Mesenchymal stem cell (in vitro differentiated cells and primary cell): ENCODE measurements around the gene TENM3.

Source experiments
- DNase-seq: peaks from one replicate; pipeline ENCODE4 v3.0.0-alpha.2; 2013
- H2AFZ ChIP-seq: one replicate; pipeline ENCODE4 v1.6.1; 2013; ENCODE audit warnings: low read depth, mild to moderate bottlenecking, control low read depth, inconsistent platforms, low read length, moderate library complexity
- H2AK5ac ChIP-seq: 2 replicates; pipeline ENCODE4 v1.6.1; 2013; ENCODE audit warnings: low read length, moderate library complexity, mild to moderate bottlenecking, inconsistent platforms; ENCODE audit not compliant: severe bottlenecking
- H2BK120ac ChIP-seq: one replicate; pipeline ENCODE4 v1.6.1; 2013; ENCODE audit warnings: low read depth, mild to moderate bottlenecking, inconsistent platforms, low read length, moderate library complexity
- H2BK12ac ChIP-seq, 2 experiments: one replicate each; pipeline ENCODE4 v1.6.1; 2013; ENCODE audit warnings: inconsistent platforms in 2 of 2, low read length in 2 of 2, mild to moderate bottlenecking in 2 of 2, moderate library complexity in 2 of 2, control low read depth in 1 of 2
- H2BK15ac ChIP-seq: one replicate; pipeline ENCODE4 v1.6.1; 2013; ENCODE audit warnings: mild to moderate bottlenecking, low read depth, inconsistent platforms; ENCODE audit not compliant: poor library complexity, severe bottlenecking
- H2BK5ac ChIP-seq: 2 replicates; pipeline ENCODE4 v1.6.1; 2013; ENCODE audit warnings: low read depth, mild to moderate bottlenecking, low read length, control low read depth, inconsistent platforms; ENCODE audit not compliant: poor library complexity, severe bottlenecking
- H3K14ac ChIP-seq, 2 experiments: one replicate each; pipeline ENCODE4 v1.6.1; 2013; ENCODE audit warnings: inconsistent platforms in 2 of 2, low read length in 2 of 2, control low read depth in 1 of 2, mild to moderate bottlenecking in 1 of 2, moderate library complexity in 1 of 2
- H3K18ac ChIP-seq, 2 experiments: one replicate each; pipeline ENCODE4 v1.6.1; 2013; ENCODE audit warnings: inconsistent platforms in 2 of 2, low read length in 2 of 2, control low read depth in 1 of 2, low read depth in 1 of 2, mild to moderate bottlenecking in 1 of 2
- H3K23ac ChIP-seq, 2 experiments: one replicate each; pipeline ENCODE4 v1.6.1; 2013; ENCODE audit warnings: inconsistent platforms in 2 of 2, low read length in 2 of 2, mild to moderate bottlenecking in 2 of 2, moderate library complexity in 2 of 2, control low read depth in 1 of 2
- H3K27ac ChIP-seq: 2 replicates; pipeline ENCODE4 v1.5.1; 2013; ENCODE audit warnings: mild to moderate bottlenecking, moderate library complexity, low read length, control low read depth, inconsistent platforms; ENCODE audit not compliant: poor library complexity, severe bottlenecking
- H3K27me3 ChIP-seq, 2 experiments: 2 replicates each; pipeline versions ENCODE4 v1.6.1 to v1.7.0; 2013; ENCODE audit warnings: low read length in 2 of 2, mild to moderate bottlenecking in 2 of 2, moderate library complexity in 2 of 2, control low read depth in 1 of 2, inconsistent platforms in 1 of 2; ENCODE audit not compliant: control insufficient read depth in 1 of 2, insufficient read depth in 1 of 2
- H3K36me3 ChIP-seq, 2 experiments: 2 replicates each; pipeline versions ENCODE4 v1.6.1 to v1.7.0; 2013; ENCODE audit warnings: low read length in 2 of 2, control low read depth in 1 of 2, inconsistent platforms in 1 of 2, low read depth in 1 of 2, mild to moderate bottlenecking in 1 of 2; ENCODE audit not compliant: insufficient read depth in 2 of 2, control insufficient read depth in 1 of 2
- H3K4ac ChIP-seq, 2 experiments: one replicate each; pipeline ENCODE4 v1.6.1; 2013; ENCODE audit warnings: inconsistent platforms in 2 of 2, low read length in 2 of 2, mild to moderate bottlenecking in 2 of 2, moderate library complexity in 2 of 2, control low read depth in 1 of 2, low read depth in 1 of 2
- H3K4me1 ChIP-seq: 2 replicates; pipeline ENCODE4 v1.6.1; 2013; ENCODE audit warnings: low read depth, low read length, control low read depth; ENCODE audit not compliant: control insufficient read depth, insufficient read depth
- H3K4me2 ChIP-seq: 2 replicates; pipeline ENCODE4 v1.6.1; 2013; ENCODE audit warnings: low read length, mild to moderate bottlenecking, inconsistent platforms; ENCODE audit not compliant: poor library complexity, severe bottlenecking
- H3K4me3 ChIP-seq, 2 experiments: 2 replicates each; pipeline versions ENCODE4 v1.5.1 to v1.7.0; 2013; ENCODE audit warnings: low read length in 2 of 2, mild to moderate bottlenecking in 2 of 2, control low read depth in 1 of 2, low read depth in 1 of 2; ENCODE audit not compliant: insufficient read depth in 1 of 2
- H3K79me1 ChIP-seq: replicated peaks from 2 replicates; pipeline ENCODE4 v1.6.1; 2013; ENCODE audit warnings: mild to moderate bottlenecking, control low read depth, low read length, inconsistent platforms; ENCODE audit not compliant: poor library complexity, severe bottlenecking
- H3K9ac ChIP-seq: 2 replicates; pipeline ENCODE4 v1.7.0; 2013; ENCODE audit warnings: mild to moderate bottlenecking, low read length, moderate library complexity
- H3K9me3 ChIP-seq: 2 replicates; pipeline ENCODE4 v1.7.0; 2013; ENCODE audit warnings: mild to moderate bottlenecking, low read length; ENCODE audit not compliant: control insufficient read depth
- H4K8ac ChIP-seq: one replicate; pipeline ENCODE4 v1.6.1; 2013; ENCODE audit warnings: inconsistent platforms, mild to moderate bottlenecking, low read length, moderate library complexity
- H4K91ac ChIP-seq: one replicate; pipeline ENCODE4 v1.6.1; 2013; ENCODE audit warnings: mild to moderate bottlenecking, low read length, inconsistent platforms
- WGBS: methylation state at CpG from one replicate; pipeline ENCODE4 v1.1.7; 2013; ENCODE audit warnings: mixed read lengths; 5-methylcytosine and 5-hydroxymethylcytosine counted together

Gene TENM3

GRCh38 chr4:182252220-182252619 is 9.0 kb downstream of the TENM3 start:
- no peak overlapping the region for H2BK120ac ChIP-seq
- no peak overlapping the region for H3K14ac ChIP-seq
- H2BK5ac ChIP-seq, result no peak overlapping the region
- H3K27me3 ChIP-seq, result no peaks in the 10 kb centered on the region
- H3K23ac ChIP-seq, result no peak overlapping the region
- H2AK5ac ChIP-seq, result no peak overlapping the region
- no peaks in the 10 kb centered on the region for H3K9me3 ChIP-seq
- no peak overlapping the region for H2AFZ ChIP-seq
- no peak for DNase-seq
- H4K8ac ChIP-seq, result no peak overlapping the region
- no peak overlapping the region for H3K4me3 ChIP-seq
- no peak overlapping the region for H2BK12ac ChIP-seq
- no peaks in the 10 kb centered on the region for H3K36me3 ChIP-seq
- no peak overlapping the region for H3K4me2 ChIP-seq
- H3K79me1 ChIP-seq, result peaks cover 19% of the 10 kb centered on the region
- no peak overlapping the region for H3K27ac ChIP-seq
- WGBS, result 100% methylated on average over 1 of the region's 4 CpGs
- no peak overlapping the region for H2BK15ac ChIP-seq
- H3K4ac ChIP-seq, result no peak overlapping the region
- no peak overlapping the region for H3K18ac ChIP-seq
- peaks cover 7% of the 10 kb centered on the region for H3K4me1 ChIP-seq
- no peak overlapping the region for H4K91ac ChIP-seq
- H3K9ac ChIP-seq, result no peak overlapping the region

- H3K36me3 ChIP-seq, result peaks cover 0 to under 1% of the 10 kb centered on the region in 2 experiments
- H2BK15ac ChIP-seq, result no peak overlapping the region
- H2BK120ac ChIP-seq, result no peak overlapping the region
- no peak overlapping the region for H3K9ac ChIP-seq
- H3K27ac ChIP-seq, result no peak overlapping the region
- H2BK5ac ChIP-seq, result no peak overlapping the region
- no peak overlapping the region for H3K4ac ChIP-seq
- no peak overlapping the region for H2BK12ac ChIP-seq
- H3K4me2 ChIP-seq, result no peak overlapping the region
- no peak for DNase-seq
- H4K8ac ChIP-seq, result no peak overlapping the region
- 71% methylated on average over 4 of the region's 10 CpGs for WGBS
- H3K14ac ChIP-seq, result no peak overlapping the region
- no peak overlapping the region for H2AK5ac ChIP-seq
- H3K27me3 ChIP-seq, result no peaks in the 10 kb centered on the region
- no peaks in the 10 kb centered on the region for H3K9me3 ChIP-seq
- H4K91ac ChIP-seq, result no peak overlapping the region
- H2AFZ ChIP-seq, result no peak overlapping the region
- no peak overlapping the region for H3K18ac ChIP-seq
- no peak overlapping the region for H3K23ac ChIP-seq
- H3K4me1 ChIP-seq, result peaks cover 7% of the 10 kb centered on the region
- H3K4me3 ChIP-seq, result no peak overlapping the region
- H3K79me1 ChIP-seq, result peaks cover 18% of the 10 kb centered on the region
These were observed 11.0 kb downstream of the TENM3 start for GRCh38 chr4:182254026-182254780.

GRCh38 chr4:182255441-182256190 is 12.4 kb downstream of the TENM3 start:
- Histone ChIP-seq H4K91ac (no peak overlapping the region), H2AFZ (no peak overlapping the region), H3K4me2 (no peak overlapping the region), H3K23ac (no peak overlapping the region), H3K14ac (no peak overlapping the region), H3K9me3 (no peaks in the 10 kb centered on the region), H3K27me3 (no peaks in the 10 kb centered on the region), H3K36me3 (peaks cover 0 to 3% of the 10 kb centered on the region in 2 experiments), H3K27ac (no peak overlapping the region), H2BK5ac (no peak overlapping the region), H3K79me1 (peaks cover 17% of the 10 kb centered on the region), H3K18ac (no peak overlapping the region), H3K4ac (no peak overlapping the region), H3K4me3 (no peak overlapping the region), H3K9ac (no peak overlapping the region), H4K8ac (no peak overlapping the region), H2BK120ac (no peak overlapping the region), H3K4me1 (peaks cover 3% of the 10 kb centered on the region), H2BK12ac (no peak overlapping the region), H2BK15ac (no peak overlapping the region), H2AK5ac (no peak overlapping the region)
- 75% methylated on average over 7 of the region's 8 CpGs for WGBS
- DNase-seq, result no peak

GRCh38 chr4:182257016-182257415 is 13.8 kb downstream of the TENM3 start:
- Histone ChIP-seq H2AFZ (no peak overlapping the region), H3K18ac (no peak overlapping the region), H3K23ac (no peak overlapping the region), H2AK5ac (no peak overlapping the region), H3K79me1 (peaks cover 16% of the 10 kb centered on the region), H2BK12ac (no peak overlapping the region), H3K36me3 (peaks cover 0 to 3% of the 10 kb centered on the region in 2 experiments), H3K9ac (no peak overlapping the region), H4K91ac (no peak overlapping the region), H3K4ac (no peak overlapping the region), H3K27me3 (no peaks in the 10 kb centered on the region), H4K8ac (no peak overlapping the region), H2BK15ac (no peak overlapping the region), H3K9me3 (no peaks in the 10 kb centered on the region), H2BK5ac (no peak overlapping the region), H3K4me1 (no peaks in the 10 kb centered on the region), H3K27ac (no peak overlapping the region), H3K14ac (no peak overlapping the region), H3K4me3 (no peak overlapping the region), H2BK120ac (no peak overlapping the region), H3K4me2 (no peak overlapping the region)
- WGBS, result 54% methylated on average over 3 of the region's 3 CpGs
- DNase-seq, result no peak
